GM18858 (cell line): ENCODE results near the gene IRF1.
"Not testable (repeated sequence)": the region's sequence is repeated elsewhere in the genome, so short reads cannot be mapped to it uniquely, and the experiment has no call there.

Experiments used
- ATAC-seq: cut with Tn5 transposase; IDR thresholded peaks from one replicate; pipeline ENCODE4 v1.9.1; 2021; ENCODE audit not compliant: unreplicated experiment

Gene IRF1, protein sequence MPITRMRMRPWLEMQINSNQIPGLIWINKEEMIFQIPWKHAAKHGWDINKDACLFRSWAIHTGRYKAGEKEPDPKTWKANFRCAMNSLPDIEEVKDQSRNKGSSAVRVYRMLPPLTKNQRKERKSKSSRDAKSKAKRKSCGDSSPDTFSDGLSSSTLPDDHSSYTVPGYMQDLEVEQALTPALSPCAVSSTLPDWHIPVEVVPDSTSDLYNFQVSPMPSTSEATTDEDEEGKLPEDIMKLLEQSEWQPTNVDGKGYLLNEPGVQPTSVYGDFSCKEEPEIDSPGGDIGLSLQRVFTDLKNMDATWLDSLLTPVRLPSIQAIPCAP

DNA sequence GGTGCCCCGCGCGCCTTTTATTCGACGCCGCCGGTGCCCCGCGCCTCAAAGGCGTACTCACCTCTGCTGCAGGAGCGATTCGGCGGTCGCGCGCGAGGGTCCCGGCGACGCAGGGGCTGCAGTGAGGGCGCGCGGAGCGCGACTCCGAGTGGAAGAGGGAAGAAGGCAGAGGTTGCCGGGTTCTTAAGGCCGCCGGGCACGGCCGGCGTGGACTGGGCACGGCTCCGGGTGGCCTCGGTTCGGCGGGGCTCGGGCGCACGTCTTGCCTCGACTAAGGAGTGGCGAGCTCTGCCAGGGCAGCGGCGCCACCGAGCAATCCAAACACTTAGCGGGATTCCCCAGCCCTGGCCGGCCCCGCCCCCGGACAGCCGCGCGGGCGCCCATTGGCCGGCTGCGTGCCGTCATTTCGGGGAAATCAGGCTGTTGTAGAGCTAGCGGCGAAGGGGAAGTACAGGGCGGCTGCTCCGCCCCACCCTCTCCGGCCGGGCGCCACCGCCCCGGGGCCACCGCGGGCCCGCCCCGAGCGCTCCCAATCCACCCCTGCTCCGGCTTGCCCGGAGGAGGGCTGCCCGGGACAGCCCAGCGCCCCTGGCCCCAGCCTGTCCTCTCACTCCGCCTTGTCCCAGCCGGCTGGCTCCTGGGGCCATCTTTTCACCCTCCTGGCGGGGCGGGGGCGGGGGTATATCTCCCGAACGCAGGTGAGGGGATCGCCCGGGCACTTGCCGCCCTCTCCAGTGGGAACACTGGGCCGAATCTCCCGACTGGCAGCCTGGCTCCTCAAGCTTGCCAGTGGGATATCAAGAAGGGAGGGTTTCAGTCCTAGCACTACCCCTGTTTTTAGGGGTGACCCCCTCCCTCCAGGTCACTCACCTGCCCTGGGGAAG is at the start of gene IRF1:
Gene IRF1 (minus strand): TSS at position 290 of the 884 bp plus-strand sequence. CDS start 1,295 bp downstream, outside the sequence.
- peak; percentile 78 for ATAC-seq

DNA sequence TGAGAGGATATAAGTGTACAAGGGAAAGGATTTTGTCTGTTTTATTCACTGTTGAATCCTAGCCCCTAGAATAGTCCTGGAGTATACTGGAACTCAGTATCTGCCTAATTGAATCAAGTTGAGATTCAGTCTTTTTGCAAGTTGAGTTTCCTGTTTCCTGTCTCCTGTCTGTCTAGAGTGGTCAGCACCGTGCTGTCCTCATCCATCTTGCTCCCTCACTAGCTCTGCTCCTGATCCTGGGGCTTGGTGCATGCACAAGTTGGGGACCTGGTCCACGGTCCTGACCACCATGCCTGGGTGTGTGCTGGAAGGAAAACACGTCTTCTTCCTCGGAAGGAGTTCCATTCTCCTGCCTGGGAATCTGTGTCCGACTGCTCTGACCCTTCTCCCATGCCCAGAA is 49.6 kb upstream of the IRF1 start:
- no peak for ATAC-seq

DNA sequence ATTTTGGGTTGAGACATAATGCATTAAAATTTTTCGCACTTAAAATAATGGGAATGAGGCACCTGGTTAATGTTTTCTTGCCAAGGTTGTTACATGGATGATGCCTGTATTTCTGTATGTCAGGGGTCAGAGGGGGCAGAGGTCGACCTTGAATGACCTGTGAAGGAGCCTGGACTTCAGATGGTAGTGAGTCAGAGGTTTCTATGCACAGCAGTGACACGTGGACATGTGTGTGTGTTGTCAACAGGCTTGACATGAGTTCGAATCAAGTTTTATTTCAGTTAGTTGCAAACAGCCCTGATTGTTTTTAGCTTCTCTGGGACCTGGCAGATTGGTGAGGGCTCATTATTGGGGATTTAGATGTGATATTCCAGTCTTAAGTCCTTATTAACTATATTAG is 49.1 kb upstream of the IRF1 start:
- no peak for ATAC-seq

DNA sequence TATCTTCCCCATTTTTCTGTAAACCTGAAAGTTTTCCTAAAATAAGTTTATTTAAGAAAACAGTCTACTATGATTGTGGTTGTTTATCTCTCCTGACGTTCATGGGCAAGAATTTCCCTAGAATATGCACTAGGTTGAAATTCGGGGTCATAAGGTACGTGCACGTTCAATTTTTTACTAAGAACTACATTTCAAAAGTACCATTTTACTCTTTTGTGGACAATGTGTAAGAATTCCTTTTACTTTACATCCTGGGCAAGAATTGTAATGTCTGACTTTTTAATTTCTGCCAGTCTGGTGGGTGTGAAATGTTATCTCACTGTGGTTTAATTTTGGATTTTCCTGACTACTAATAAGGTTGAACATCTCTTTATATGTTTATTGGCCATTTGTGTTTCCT is 40.4 kb upstream of the IRF1 start:
- ATAC-seq: no peak

DNA sequence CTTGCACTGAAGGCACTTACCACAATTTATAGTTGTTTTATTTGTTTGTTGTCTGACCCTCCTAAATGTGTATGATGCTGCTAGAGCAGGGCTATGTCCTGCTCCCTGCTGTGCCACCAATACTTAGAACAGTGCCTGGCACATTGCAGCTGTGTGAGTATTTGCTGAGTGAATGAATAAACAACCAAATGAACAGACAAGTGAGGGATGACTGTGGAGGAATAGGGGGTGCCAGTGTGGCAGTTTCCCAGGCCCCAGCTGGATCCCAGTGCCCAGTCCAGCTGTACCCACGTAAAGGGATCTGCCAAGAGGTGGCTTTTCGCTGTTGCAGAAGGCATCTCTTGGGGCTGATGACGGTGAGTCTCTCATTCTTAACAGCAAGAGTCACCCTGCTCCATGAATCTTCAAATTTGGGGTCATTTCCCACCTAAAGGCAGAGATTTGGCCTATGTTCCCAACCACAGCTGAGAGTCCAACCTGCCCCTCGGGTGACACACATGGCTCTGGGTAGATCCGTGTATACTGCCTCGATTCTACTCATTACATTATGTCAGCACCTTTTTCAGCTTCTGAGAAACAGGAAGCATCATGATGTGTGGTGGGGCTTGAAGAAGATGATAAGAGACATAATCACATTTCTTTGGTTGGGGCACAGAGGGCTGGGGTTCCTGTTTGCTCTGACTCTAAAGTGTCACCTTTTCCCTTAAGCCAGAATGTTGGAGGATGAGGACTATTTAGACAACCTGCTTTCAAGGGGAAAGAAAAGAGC is 38.5 kb upstream of the IRF1 start:
- no peak for ATAC-seq

DNA sequence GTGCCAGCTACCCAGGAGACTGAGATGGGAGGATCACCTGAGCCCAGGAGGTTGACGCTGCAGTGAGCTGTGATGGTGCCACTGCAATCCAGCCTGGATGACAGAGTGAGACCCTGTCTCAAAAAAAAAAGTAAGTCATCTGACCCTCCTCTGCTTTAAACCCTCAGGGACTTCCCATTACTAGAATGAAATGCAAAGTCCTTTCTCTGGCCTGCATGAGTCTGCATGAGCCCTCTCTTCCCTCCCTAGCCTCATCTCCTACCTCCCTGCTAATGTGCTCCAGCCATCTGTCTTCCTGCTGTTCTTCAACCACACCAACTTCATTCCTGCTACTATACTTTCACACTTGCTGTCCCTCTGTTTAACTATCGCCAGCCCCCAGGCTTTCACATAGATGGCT is 37.4 kb upstream of the IRF1 start:
- no peak for ATAC-seq

DNA sequence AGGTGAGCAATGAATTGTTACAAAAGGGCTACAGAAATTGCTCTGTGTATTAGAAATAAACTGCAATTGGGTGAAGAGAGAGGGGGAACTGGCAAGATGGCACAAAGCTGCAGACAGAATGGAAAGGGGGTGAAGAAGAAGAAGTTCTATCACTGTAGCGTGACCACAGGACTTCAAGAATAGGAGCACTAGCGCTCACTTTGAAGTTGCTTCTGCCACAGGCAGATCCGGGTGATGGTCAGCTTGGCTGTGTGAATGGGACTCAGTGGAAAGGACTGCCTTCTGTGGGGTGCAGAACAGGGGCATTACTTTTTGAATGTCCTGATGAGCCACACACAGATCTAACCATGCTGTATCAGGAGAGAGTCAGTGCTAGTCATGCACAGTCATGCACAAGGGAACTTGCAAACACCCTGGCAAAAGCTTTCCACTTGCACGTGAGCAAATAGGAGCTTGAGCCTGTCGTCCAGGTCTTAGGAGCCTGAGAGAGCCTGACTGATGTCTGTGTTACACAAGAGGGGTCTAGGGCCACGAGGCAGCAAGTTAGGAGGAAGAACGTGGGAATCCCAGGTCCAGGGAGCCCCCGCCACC is 36.5 kb upstream of the IRF1 start:
- ATAC-seq: no peak

DNA sequence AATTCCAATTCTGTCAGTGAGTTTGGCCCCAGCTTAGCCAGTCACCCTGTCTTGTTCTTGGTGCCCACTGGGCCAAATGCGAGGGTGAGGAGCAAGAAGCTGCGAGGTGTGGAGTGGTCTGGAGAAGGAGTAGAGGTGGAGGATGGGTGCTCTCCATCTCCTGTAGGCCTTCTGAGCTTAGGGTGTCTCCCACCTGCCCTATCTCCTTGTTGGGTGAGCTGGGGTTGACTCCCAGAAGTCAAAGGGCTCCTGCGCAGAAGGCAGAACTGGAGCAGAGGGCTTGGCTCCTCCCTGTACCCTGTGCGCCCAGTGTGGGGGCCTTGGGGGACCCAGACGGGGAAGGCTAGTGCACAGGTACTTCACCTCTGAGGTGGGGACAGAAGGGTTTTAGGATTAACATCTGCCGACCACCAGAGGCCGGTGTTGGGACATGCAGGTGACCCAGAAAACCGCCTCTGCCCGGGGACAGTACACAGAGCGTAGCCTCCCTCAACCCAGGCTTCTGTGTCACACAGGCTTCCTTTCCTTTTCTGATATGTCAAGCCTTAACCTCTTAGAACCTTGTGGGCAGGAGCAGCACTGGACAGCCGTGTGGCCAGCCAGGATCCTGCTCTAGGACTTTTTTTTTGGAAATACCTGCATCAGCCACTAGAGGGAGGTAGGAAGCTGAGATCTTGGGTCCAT is 35.9 kb upstream of the IRF1 start:
- no peak for ATAC-seq

DNA sequence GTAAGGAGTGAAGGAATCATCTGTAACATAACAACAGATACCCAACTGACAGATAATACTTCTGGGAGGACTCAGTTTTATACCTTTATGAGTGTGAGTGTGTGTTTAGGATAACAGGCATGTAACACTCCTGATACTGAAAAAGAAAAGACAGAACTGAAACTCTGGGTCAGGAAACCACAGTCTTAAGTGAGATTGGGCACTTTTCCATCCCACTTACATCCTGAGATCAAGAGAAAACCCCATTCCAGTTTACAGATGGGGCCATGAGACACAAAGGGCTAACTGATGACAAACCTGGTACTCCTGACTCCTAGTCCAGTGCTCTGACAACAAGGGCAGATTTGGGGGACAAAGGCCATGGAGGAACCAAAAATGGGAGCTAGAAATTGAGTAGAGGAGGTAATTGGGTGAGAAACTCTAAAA is 34.7 kb upstream of the IRF1 start:
- ATAC-seq: peak; percentile 83

DNA sequence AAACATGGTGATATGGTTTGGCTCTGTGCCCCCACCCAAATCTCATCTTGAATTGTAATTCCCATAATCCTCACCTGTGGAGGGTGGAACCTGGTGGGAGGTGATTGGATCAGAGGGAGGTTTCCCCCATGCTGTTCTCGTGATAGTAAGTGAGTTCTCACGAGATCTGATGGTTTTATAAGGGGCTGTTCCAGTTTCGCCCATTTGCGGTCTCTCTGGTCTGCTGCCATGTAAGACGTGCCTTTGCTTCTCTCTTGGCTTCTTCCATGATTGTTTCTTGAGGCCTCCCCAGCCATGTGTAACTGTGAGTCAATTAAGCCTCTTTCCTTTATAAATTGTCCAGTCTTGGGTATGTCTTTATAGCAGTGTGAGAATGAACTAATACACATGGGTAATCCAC is 34.3 kb upstream of the IRF1 start:
- ATAC-seq: not testable (repeated sequence)

DNA sequence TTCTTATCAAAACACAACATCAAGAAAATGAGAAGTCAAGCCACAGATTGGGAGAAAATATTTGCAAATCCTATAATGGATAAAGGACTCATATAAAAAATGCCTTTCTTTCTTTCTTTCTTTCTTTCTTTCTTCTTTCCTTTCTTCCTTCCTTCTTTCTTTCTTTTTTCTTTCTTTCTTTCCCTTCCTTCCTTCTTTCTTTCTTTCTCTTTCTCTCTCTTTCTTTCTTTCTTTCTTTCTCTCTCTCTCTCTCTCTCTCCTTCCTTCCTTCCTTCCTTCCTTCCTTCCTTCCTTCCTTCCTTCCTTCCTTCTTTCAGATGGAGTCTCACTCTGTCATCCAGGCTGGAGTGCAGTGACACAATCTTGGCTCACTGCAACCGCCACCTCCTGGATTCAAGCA is 31.5 kb upstream of the IRF1 start:
- not testable (repeated sequence) for ATAC-seq

DNA sequence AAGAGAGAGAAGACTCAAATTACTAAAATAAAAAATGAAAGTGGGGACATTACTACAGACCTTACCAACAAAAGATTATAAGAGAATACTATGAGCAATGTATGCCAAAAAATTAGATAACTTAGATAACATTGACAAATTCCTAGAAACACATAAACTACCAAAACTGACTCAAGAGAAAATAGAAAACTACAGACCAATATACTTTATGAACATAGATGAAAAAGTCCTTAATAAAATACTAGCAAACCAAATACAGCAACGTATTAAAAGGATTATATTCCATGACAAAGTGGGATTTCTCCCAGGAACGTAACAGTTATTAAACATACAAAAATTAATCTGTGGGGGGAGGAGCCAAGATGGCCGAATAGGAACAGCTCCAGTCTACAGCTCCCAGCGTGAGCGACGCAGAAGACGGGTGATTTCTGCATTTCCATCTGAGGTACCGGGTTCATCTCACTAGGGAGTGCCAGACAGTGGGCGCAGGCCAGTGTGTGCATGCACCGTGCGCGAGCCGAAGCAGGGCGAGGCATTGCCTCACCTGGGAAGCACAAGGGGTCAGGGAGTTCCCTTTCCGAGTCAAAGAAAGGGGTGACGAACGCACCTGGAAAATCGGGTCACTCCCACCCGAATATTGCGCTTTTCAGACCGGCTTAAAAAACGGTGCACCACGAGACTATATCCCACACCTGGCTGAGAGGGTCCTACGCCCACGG is 23.2 kb upstream of the IRF1 start:
- not testable (repeated sequence) for ATAC-seq

DNA sequence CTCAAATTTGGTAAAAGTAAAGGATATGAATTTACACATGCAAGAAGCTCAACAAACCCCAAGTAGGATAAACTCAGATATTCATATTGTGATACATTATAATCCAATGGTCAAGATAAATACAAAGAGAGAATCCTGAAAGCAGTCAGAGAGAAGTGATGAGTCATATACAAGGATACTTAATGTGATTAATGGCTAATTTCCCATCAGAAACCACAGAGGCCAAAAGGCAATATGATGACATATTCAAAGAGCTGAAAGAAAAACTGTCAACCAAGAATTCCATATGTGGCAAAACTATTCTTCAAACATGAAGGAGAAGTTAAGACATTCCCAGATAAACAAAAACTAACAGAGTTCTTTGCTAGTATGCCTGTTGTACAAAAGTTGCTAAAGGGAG is 19.5 kb upstream of the IRF1 start:
- ATAC-seq: no peak

DNA sequence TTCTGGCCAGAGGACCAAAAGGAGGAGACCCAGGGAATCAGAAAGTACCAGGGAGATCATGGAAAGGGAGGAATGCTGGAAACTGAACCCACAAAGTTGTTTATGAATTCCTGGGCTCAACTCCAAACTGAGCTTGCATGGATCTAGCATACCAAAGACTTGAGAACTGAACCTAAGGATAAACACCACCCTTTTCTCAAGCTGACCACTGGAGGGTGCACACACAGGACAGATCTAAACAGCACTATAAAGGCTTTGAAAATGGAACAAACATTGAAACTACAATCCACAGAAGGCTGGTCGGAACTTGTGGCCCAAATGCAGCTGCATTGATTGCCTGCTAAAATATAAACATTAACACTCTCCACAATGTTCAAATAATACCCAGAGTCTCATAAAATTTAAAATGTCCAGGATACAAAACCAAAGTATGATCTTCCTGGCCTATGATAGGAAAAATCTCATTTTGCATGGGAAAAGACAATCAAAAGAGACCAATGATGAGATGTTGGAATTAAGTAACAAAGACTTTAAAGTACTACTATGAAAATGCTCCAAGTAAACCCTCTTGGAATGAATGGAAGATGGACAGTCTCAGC is 15.6 kb upstream of the IRF1 start:
- ATAC-seq: peak; percentile 52

DNA sequence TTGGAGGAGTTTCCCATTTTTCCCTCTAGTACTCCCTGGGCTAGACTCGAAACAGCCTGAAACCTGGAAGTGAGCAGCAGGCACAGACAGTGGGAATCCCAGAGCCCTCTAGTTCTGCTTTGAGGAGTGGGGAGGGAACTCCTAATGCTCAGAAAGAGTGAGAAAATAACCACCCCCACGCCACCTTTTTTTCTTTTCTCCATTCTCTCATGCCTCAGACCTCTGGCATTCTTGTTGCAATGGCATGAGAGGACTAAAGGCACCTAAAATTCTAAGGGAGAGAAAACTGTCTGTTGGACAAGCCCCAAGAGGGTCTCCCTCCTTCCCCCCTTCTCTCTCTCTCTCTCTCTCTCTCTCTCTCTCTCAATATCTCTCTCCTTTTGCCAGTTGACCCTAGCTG is 15.1 kb upstream of the IRF1 start:
- no peak for ATAC-seq

DNA sequence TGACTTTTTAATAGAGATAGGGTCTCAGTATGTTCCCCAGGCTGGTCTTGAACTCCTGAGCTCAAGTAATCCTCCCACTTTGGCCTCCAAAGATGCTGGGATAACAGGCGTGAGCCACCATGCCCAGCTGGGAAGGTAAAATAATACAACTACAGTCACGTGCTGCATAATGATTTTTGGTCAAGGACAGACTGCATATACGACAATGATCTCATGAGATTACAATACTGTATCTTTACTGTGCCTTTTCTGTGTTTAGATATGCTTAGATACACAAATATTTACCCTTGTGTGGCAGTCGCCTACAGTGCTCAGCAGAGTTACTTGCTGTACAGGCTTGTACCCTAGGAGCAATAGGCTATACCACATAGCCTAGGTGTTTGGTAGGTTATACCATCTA is 14.2 kb upstream of the IRF1 start:
- no peak for ATAC-seq

DNA sequence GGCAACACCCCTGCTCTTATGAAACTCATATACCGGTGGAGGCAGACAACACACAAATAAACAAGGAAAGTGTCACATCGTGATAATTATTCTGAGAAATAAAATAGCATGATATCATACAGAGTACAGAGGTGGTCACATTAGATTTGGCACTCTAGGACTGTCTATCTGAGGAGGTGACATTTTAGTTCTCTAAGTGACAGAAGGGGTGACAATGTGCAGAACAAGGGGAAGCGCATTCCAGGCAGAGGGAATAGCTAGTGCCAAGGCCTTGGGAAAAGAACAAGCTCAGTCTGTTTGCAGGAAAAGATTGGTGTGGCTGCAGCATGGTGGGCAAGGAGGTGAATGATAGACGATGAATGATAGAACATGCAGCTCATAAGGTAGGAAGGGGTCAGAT is 12.7 kb upstream of the IRF1 start:
- no peak for ATAC-seq

DNA sequence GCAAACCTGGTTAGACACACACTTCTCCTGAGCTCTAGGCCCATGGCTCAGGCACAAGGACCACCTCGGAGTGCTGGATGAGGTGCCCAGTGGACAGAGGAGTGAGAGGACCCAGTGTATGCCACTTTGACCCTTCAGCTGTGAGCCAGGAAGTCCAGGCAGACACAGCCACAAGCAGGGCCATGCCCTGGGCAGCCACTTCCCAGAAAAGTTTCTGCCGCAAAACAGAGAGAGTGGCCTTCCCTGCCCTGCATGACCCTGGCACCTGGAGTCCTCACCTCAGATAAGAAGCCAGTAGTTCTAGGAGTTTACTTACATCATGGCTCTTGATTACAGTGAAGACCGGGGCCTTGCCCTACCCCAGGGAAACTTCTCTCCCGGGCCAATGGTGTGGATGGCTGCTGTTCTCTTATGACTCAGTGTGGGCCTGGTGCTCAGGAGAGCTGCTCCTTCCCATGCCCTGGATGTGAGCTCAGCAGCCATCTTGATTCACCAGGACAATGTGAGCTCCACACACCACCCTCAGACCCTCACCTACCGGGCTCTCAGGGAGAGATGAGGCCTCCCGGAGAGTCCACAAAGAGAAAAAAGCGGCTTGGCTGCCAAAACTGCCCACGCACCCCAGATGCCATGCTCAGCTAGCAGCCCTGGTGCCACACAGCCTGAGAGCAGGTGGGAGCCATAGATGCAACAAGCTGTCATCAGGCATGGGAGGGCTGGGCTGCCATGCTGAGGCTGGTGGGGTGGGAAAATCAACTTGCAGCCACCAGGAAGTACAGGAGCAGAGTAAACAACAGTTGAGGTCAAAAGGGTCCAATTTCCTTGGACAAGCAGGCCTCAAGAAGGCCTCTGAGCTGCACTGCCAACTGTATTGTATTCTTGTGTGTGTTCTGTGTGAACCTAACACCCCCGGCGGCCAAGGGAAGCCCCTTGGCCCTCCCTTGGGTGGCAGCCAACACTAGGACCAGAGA is 11.7 kb upstream of the IRF1 start:
- no peak for ATAC-seq
